Measurements from ENCODE around the gene RADIL. TPM values are rescaled to one million over a fixed set of nuclear protein-coding genes. Genes with fewer than 3 reads are reported as not detected.
A peak's percentile ranks its signal among the peaks of the same experiment; 100 is the strongest.

RADIL gene
- total and polyA plus RNA-seq, 9 of the 15 experiments (the other 6 are each of a cell fraction or from before 2014, with no cell fraction given) = 0.06 to 8.1 (median 1.9) TPM; not detected in 1

DNA sequence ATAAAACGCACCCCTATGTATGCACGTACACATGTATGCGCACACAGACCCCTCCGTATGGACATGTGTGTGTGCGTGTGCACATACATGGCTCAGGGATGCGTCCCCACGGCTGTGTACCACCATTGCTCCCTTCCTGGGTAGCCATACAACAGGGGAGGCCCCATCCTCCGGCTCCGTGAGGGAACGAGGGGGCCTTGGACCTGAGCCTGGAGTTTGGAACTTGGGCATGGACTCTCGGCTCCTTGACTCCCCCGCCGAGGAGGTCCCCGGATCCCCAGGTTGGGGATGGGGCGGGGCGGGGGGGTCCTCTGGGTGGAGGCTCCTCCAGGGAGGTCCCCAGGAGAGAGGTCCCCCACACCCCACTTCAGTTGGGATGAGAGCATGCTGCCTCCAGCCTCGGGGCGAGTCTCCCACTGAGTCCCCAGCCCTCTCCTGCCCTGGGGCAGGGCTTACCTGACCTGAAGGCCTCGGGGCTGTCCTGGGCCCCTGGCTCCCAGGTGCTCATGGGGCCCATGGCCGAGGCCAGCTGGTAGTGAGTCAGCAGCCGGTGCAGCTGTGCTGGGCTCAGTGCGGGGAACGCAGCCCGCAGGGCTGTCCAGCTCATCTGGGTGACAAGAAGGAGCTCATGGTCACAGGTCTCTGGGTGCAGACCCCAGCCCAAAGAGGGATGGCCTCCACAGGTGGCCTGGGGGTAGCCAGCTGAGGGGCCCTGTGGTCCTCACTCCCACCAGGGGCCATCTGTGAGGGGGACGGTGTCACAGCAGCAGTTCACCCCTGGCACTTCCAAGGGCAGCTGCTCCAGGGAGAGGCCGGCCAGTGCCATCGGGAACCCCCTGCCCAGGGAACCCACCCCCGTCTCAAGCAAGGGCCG is 78.2 kb downstream of the RADIL start:
- no TSS peak for BruUV-seq (replicated peaks)
- Histone ChIP-seq H3K9me3 (replicated peaks; ENCODE audit: control insufficient read depth, insufficient read depth, low read depth, low read length) (no peaks in the 10 kb centered on the region), H3K27me3 (ENCODE audit: control insufficient read depth in 2 of 2, insufficient read depth in 2 of 2, low read length in 2 of 2) (peaks cover 0 to 4% of the 10 kb centered on the region in 2 experiments; a peak in 2 of 5 replicates), H3K27ac (ENCODE audit: extremely low read depth, low read depth, low read length) (no peak overlapping the region), H2AFZ (ENCODE audit: low read depth, low read length) (no peak overlapping the region), H3K79me2 (ENCODE audit: control insufficient read depth, insufficient read depth, low read length) (no peaks in the 10 kb centered on the region), H3K36me3 (ENCODE audit: control insufficient read depth, insufficient read depth, low read length) (no peaks in the 10 kb centered on the region), H3K9me1 (ENCODE audit: control insufficient read depth, insufficient read depth, low read length) (no peaks in the 10 kb centered on the region), H3K9ac (ENCODE audit: insufficient read depth in 1 of 2, low read depth in 2 of 2, low read length in 2 of 2) (peak overlapping the region in 1 of 2 experiments; percentile 52; a peak in 1 of 4 replicates), H3K4me3 (no peak overlapping the region), H3K4me2 (ENCODE audit: insufficient read depth, low read length) (no peak overlapping the region), H4K20me1 (replicated peaks; ENCODE audit: control insufficient read depth, insufficient read depth, low read length) (0 out of 2 replicates have a peak, but pooled peaks cover 8% of the 10 kb centered on the region), H3K4me1 (replicated peaks in 1 of 2; ENCODE audit: control insufficient read depth in 2 of 2, insufficient read depth in 2 of 2, low read length in 2 of 2) (peaks cover 0 to 33% of the 10 kb centered on the region in 2 experiments; a peak in 2 of 5 replicates)
- ChIA-PET POLR2A (no interaction called here), CTCF (ENCODE audit: low intra/inter-chr PET ratio) (interaction anchor here (0.7 kb wide), 1 partner anchor 1719 kb away, joined by 3 read pairs; no protein-coding TSS in a partner anchor)
- 37% methylated on average over 21 of the region's 29 CpGs for WGBS (ENCODE audit: insufficient coverage, low coverage, missing lambda C conversion rate)
- TF ChIP-seq CBFA2T2 (conservative IDR thresholded peaks at IDR 0.05) (peak; percentile 54; the same call in 1 of the 2 replicates), HNRNPLL (IDR thresholded peaks at IDR 0.05; ENCODE audit: low read depth, low read length, poor library complexity, severe bottlenecking) (no peak), SLC30A9 (CRISPR knock-in tag; IDR thresholded peaks at IDR 0.05) (no peak), PHF21A (IDR thresholded peaks at IDR 0.05; ENCODE audit: borderline replicate concordance, low read depth) (no peak), CBFA2T3 (IDR thresholded peaks at IDR 0.05) (peak; percentile 36; the same call in 1 of the 2 replicates), SMAD3 (CRISPR knock-in tag; conservative IDR thresholded peaks at IDR 0.05) (no peak), ZNF75A (CRISPR knock-in tag; IDR thresholded peaks at IDR 0.05) (no peak), ZFP1 (CRISPR knock-in tag; IDR thresholded peaks at IDR 0.05) (no peak)
- TF ChIP-seq, protein P1, sequence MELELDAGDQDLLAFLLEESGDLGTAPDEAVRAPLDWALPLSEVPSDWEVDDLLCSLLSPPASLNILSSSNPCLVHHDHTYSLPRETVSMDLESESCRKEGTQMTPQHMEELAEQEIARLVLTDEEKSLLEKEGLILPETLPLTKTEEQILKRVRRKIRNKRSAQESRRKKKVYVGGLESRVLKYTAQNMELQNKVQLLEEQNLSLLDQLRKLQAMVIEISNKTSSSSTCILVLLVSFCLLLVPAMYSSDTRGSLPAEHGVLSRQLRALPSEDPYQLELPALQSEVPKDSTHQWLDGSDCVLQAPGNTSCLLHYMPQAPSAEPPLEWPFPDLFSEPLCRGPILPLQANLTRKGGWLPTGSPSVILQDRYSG (tag; conservative IDR thresholded peaks at IDR 0.05; ENCODE audit: low read depth) = no peak
- TF ChIP-seq, protein P2, sequence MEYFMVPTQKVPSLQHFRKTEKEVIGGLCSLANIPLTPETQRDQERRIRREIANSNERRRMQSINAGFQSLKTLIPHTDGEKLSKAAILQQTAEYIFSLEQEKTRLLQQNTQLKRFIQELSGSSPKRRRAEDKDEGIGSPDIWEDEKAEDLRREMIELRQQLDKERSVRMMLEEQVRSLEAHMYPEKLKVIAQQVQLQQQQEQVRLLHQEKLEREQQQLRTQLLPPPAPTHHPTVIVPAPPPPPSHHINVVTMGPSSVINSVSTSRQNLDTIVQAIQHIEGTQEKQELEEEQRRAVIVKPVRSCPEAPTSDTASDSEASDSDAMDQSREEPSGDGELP (CRISPR knock-in tag; IDR thresholded peaks at IDR 0.05; ENCODE audit: borderline replicate concordance) = peak; percentile 67; the same call in 1 of the 2 replicates
- ATAC-seq (peak; percentile 50; the same call in 2 of the 3 replicates), FAIRE-seq (no peak), DNase-seq (ENCODE audit: extremely low read depth in 1 of 4, low spot score in 3 of 4) (no peak)
- in situ Hi-C loops (cut with MboI) (no loop called here), intact Hi-C loops (cut with micrococcal nuclease) (no loop called here)
